SK-N-SH treated with all-trans-retinoic acid at 6 μM for 48 hours (cell line): ENCODE results near the gene JARID2.

ENCODE experiments used
- ATAC-seq: fragments of 200-7000 bp; cut with Tn5 transposase; 3 replicates; pipeline ENCODE4 v1.9.1; 2020; ENCODE audit warnings: mild to moderate bottlenecking, moderate library complexity
- ARNTL ChIP-seq: fragments of 450-650 bp; formaldehyde crosslinking; IDR thresholded peaks from 2 replicates; pipeline ENCODE4 v1.5.0; 2020; ENCODE audit warnings: low read depth, mild to moderate bottlenecking, moderate library complexity, borderline replicate concordance
- CREB5 ChIP-seq: fragments of 250-450 bp; sonication (Bioruptor Pico); IDR thresholded peaks from 2 replicates; pipeline ENCODE4 v1.5.1; 2020; ENCODE audit warnings: low read depth, mild to moderate bottlenecking, moderate library complexity
- CSDC2 ChIP-seq: fragments of 250-450 bp; sonication (Bioruptor Pico); IDR thresholded peaks from 2 replicates; pipeline ENCODE4 v1.5.0; 2020; ENCODE audit warnings: mild to moderate bottlenecking, moderate library complexity
- CSRNP3 ChIP-seq: fragments of 250-450 bp; sonication (Bioruptor Pico); IDR thresholded peaks from 2 replicates; pipeline ENCODE4 v1.5.1; 2021; ENCODE audit warnings: mild to moderate bottlenecking, moderate library complexity
- ESRRG ChIP-seq: fragments of 250-450 bp; sonication (Bioruptor Pico); IDR thresholded peaks from 2 replicates; pipeline ENCODE4 v1.6.1; 2021; ENCODE audit warnings: mild to moderate bottlenecking
- PATZ1 ChIP-seq: fragments of 250-450 bp; sonication (Bioruptor Pico); IDR thresholded peaks from 2 replicates; pipeline ENCODE4 v1.8.0; 2020; ENCODE audit warnings: mild to moderate bottlenecking, moderate library complexity, borderline replicate concordance
- POU6F1 ChIP-seq: fragments of 250-450 bp; sonication (Bioruptor Pico); IDR thresholded peaks from 2 replicates; pipeline ENCODE4 v1.8.0; 2021; ENCODE audit warnings: low read depth, mild to moderate bottlenecking, moderate library complexity, borderline replicate concordance
- TOX ChIP-seq: fragments of 250-450 bp; sonication (Bioruptor Pico); IDR thresholded peaks from 2 replicates; pipeline ENCODE4 v1.8.0; 2021; ENCODE audit warnings: mild to moderate bottlenecking, moderate library complexity, borderline replicate concordance
- TSHZ2 ChIP-seq: fragments of 250-450 bp; sonication (Bioruptor Pico); IDR thresholded peaks from 2 replicates; pipeline ENCODE4 v1.5.0; 2020; ENCODE audit warnings: mild to moderate bottlenecking, moderate library complexity
- ZFP30 ChIP-seq: fragments of 450-650 bp; formaldehyde crosslinking; IDR thresholded peaks from 2 replicates; pipeline ENCODE4 v1.5.0; 2022; ENCODE audit warnings: mild to moderate bottlenecking, moderate library complexity
- ZNF70 ChIP-seq: fragments of 450-650 bp; formaldehyde crosslinking; IDR thresholded peaks from 2 replicates; pipeline ENCODE4 v1.5.0; 2020; ENCODE audit warnings: mild to moderate bottlenecking, moderate library complexity

JARID2 gene

GRCh38 chr6:15248451-15249370 lies 2.8 kb downstream of the JARID2 start (continued):
- TF ChIP-seq PATZ1 (CRISPR knock-in tag) (no peak), TOX (CRISPR knock-in tag) (no peak)

- no peak for ATAC-seq
Measured at GRCh38 chr6:15249371-15250019, 3.6 kb downstream of the JARID2 start.

More at GRCh38 chr6:15249371-15250019, 3.6 kb downstream of the JARID2 start:
- TF ChIP-seq CSRNP3 (CRISPR knock-in tag) (no peak), ZFP30 (CRISPR knock-in tag) (no peak), TSHZ2 (no peak), ZNF70 (CRISPR knock-in tag) (no peak), CSDC2 (no peak), TOX (CRISPR knock-in tag) (no peak), POU6F1 (CRISPR knock-in tag) (no peak), CREB5 (CRISPR knock-in tag) (no peak), ESRRG (no peak), ARNTL (CRISPR knock-in tag) (no peak)
